Measurements from ENCODE around the gene POLR1G. TPM values are rescaled to one million over a fixed set of nuclear protein-coding genes. Genes with fewer than 3 reads are reported as not detected.
"Not testable (repeated sequence)": the region's sequence is repeated elsewhere in the genome, so short reads cannot be mapped to it uniquely, and the experiment has no call there.

POLR1G gene
- total RNA-seq, 1 donor from 2014 or later, result 4.5 TPM

GRCh38 chr19:45405435-45406225 is 814 bp upstream of the POLR1G start:
- peaks cover 48% of the 10 kb centered on the region for H3K4me1 ChIP-seq
- intact Hi-C loops (cut with DNase I), result no loop called here

DNA sequence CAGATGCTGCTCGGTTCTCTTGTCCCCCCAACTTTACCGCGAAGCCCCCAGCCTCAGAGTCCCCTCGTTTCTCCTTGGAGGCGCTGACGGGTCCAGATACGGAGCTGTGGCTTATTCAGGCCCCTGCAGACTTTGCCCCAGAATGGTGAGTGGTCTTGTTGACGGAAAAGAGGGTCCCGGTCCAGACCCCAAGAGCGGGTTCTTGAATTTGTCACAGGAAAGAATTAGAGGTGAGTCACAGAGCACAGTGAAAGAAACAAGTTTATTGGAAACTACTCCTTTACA is 589 bp downstream of the POLR1G start:
- H3K36me3 ChIP-seq, result peaks cover 5% of the 10 kb centered on the region
- H3K4me3 ChIP-seq, result peak overlapping the region; percentile 76
- H3K27ac ChIP-seq, result peak overlapping the region; percentile 93
- peaks cover 46% of the 10 kb centered on the region for H3K4me1 ChIP-seq
- TF ChIP-seq CTCF (IDR thresholded peaks at IDR 0.05), result no peak
- H3K9me3 ChIP-seq, result no peaks in the 10 kb centered on the region
- H3K27me3 ChIP-seq (ENCODE audit: low read depth), result peaks cover 4% of the 10 kb centered on the region
- intact Hi-C loops (cut with DNase I), result no loop called here
- ATAC-seq (no peak), DNase-seq (no peak)

More at GRCh38 chr19:45405435-45406225, 814 bp upstream of the POLR1G start:
- peak overlapping the region; percentile 93 for H3K27ac ChIP-seq
- no peak for TF ChIP-seq CTCF (IDR thresholded peaks at IDR 0.05)
- H3K9me3 ChIP-seq, result no peaks in the 10 kb centered on the region
- peaks cover 4% of the 10 kb centered on the region for H3K27me3 ChIP-seq (ENCODE audit: low read depth)
- ATAC-seq (peak; percentile 87), DNase-seq (peak; percentile 92)
- H3K36me3 ChIP-seq, result no peaks in the 10 kb centered on the region
- H3K4me3 ChIP-seq, result peak overlapping the region; percentile 76

DNA sequence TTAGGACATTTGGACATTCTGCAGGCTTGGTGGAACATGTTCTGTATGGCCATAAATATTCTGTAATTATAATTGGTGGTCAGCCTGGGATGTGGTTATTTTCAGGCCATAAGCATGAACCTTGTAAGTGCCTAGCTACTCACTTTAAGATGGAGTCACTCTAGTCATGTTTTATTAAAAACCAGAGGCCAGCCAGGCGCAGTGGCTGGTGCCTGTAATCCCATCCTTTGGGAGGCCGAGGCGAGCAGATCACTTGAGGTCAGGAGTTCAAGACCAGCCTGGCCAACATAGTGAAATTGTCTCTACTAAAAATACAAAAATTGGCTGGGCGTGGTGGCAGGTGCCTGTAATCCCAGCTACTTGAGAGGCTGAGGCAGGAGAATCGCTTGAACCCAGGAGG is 1.1 kb downstream of the POLR1G start:
- Histone ChIP-seq H3K4me3 (peak overlapping the region; percentile 76), H3K36me3 (peaks cover 11% of the 10 kb centered on the region), H3K4me1 (peaks cover 41% of the 10 kb centered on the region)
- H3K27me3 ChIP-seq (ENCODE audit: low read depth); ATAC-seq; intact Hi-C loops (cut with DNase I); H3K9me3 ChIP-seq; DNase-seq; H3K27ac ChIP-seq: not testable (repeated sequence)

GRCh38 chr19:45408121-45408520 is 1.7 kb downstream of the POLR1G start:
- TF ChIP-seq CTCF (IDR thresholded peaks at IDR 0.05), result no peak
- Histone ChIP-seq H3K9me3 (no peaks in the 10 kb centered on the region), H3K4me1 (peaks cover 35% of the 10 kb centered on the region), H3K36me3 (peaks cover 16% of the 10 kb centered on the region), H3K27ac (no peak overlapping the region), H3K4me3 (no peak overlapping the region), H3K27me3 (ENCODE audit: low read depth) (peaks cover 4% of the 10 kb centered on the region)
- intact Hi-C loops (cut with DNase I), result no loop called here
- ATAC-seq (no peak), DNase-seq (peak; percentile 48)

DNA sequence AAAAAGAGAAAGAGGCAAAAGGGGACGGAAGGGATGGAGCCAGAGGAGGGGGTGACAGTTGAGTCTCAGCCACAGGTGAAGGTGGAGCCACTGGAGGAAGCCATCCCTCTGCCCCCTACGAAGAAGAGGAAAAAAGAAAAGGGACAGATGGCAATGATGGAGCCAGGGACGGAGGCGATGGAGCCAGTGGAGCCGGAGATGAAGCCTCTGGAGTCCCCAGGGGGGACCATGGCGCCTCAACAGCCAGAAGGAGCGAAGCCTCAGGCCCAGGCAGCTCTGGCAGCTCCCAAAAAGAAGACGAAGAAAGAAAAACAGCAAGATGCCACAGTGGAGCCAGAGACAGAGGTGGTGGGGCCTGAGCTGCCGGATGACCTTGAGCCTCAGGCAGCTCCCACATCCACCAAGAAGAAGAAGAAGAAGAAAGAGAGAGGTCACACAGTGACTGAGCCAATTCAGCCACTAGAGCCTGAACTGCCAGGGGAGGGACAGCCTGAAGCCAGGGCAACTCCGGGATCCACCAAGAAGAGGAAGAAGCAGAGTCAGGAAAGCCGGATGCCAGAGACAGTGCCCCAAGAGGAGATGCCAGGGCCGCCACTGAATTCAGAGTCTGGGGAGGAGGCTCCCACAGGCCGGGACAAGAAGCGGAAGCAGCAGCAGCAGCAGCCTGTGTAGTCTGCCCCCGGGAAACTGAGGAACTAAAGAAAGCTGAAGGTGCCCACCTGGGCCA is 2.5 kb downstream of the POLR1G start:
- ATAC-seq, result no peak
- no peak overlapping the region for H3K4me3 ChIP-seq
- H3K36me3 ChIP-seq, result peaks cover 25% of the 10 kb centered on the region
- intact Hi-C loops (cut with DNase I), result no loop called here
- DNase-seq, result no peak
- no peak for TF ChIP-seq CTCF (IDR thresholded peaks at IDR 0.05)
- H3K27ac ChIP-seq, result no peak overlapping the region
- no peaks in the 10 kb centered on the region for H3K9me3 ChIP-seq
- H3K4me1 ChIP-seq, result peaks cover 27% of the 10 kb centered on the region
- peaks cover 3% of the 10 kb centered on the region for H3K27me3 ChIP-seq (ENCODE audit: low read depth)

DNA sequence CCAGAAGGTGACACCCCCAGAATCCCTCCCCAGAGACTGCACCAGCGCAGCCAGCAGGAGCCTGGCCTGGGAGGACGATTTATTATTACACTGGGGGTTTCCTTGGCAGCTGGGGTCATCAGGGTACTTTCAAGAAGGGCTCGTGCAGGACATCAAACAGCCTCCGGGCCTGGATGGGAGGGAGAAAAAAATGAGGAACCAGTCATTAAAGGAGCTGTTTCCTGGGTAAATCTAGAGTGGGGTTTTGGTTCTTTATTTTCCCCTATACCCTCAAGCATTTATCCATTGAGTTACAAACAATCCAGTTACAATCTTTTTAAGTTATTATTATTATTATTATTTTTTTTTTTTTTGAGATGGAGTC is 3.1 kb downstream of the POLR1G start:
- no peak for TF ChIP-seq CTCF (IDR thresholded peaks at IDR 0.05)
- H3K27me3 ChIP-seq (ENCODE audit: low read depth), result no peaks in the 10 kb centered on the region

GRCh38 chr19:45410330-45410729 is 3.9 kb downstream of the POLR1G start:
- DNase-seq; intact Hi-C loops (cut with DNase I); H3K9me3 ChIP-seq; ATAC-seq; H3K4me3 ChIP-seq; H3K27me3 ChIP-seq (ENCODE audit: low read depth); H3K27ac ChIP-seq: not testable (repeated sequence)
- Histone ChIP-seq H3K4me1 (peaks cover 13% of the 10 kb centered on the region), H3K36me3 (peaks cover 36% of the 10 kb centered on the region)

More for the DNA sequence above, 3.1 kb downstream of the POLR1G start:
- ATAC-seq (no peak), DNase-seq (no peak)
- peaks cover 30% of the 10 kb centered on the region for H3K36me3 ChIP-seq
- intact Hi-C loops (cut with DNase I), result no loop called here
- H3K27ac ChIP-seq, result no peak overlapping the region
- H3K4me1 ChIP-seq, result peaks cover 21% of the 10 kb centered on the region
- no peak overlapping the region for H3K4me3 ChIP-seq
- no peaks in the 10 kb centered on the region for H3K9me3 ChIP-seq

All from lower lobe of right lung (tissue), 2 donors.